SK-N-MC (cell line): ENCODE results near the gene AKAP3.

Experiments used
- EZH2 ChIP-seq: fragments of 200-600 bp; sonication (generic); IDR thresholded peaks from one replicate; pipeline ENCODE4 v1.6.1; 2017; ENCODE audit warnings: antibody characterized with exemption
- FOXP2 ChIP-seq: optimal IDR thresholded peaks from 2 replicates; pipeline ENCODE3; 2011; ENCODE audit warnings: mild to moderate bottlenecking, moderate library complexity; ENCODE audit not compliant: insufficient read depth; ENCODE audit errors: extremely low read length, control extremely low read depth
- POLR2AphosphoS5 ChIP-seq: IDR thresholded peaks from 2 replicates; pipeline ENCODE4 v1.6.1; 2012; ENCODE audit warnings: mild to moderate bottlenecking, low read depth, low read length, borderline replicate concordance

GRCh38 chr12:4603421-4603820 is 45.4 kb downstream of the AKAP3 start:
- no peak for TF ChIP-seq POLR2AphosphoS5
- no peak for TF ChIP-seq EZH2
- TF ChIP-seq FOXP2: no peak
